GM19467 (cell line): ENCODE measurements around the gene RNU6-1.

Experiments used
- ATAC-seq: cut with Tn5 transposase; IDR thresholded peaks from one replicate; pipeline ENCODE4 v1.9.1; 2021; ENCODE audit warnings: mild to moderate bottlenecking, moderate library complexity; ENCODE audit not compliant: unreplicated experiment

Gene RNU6-1

DNA sequence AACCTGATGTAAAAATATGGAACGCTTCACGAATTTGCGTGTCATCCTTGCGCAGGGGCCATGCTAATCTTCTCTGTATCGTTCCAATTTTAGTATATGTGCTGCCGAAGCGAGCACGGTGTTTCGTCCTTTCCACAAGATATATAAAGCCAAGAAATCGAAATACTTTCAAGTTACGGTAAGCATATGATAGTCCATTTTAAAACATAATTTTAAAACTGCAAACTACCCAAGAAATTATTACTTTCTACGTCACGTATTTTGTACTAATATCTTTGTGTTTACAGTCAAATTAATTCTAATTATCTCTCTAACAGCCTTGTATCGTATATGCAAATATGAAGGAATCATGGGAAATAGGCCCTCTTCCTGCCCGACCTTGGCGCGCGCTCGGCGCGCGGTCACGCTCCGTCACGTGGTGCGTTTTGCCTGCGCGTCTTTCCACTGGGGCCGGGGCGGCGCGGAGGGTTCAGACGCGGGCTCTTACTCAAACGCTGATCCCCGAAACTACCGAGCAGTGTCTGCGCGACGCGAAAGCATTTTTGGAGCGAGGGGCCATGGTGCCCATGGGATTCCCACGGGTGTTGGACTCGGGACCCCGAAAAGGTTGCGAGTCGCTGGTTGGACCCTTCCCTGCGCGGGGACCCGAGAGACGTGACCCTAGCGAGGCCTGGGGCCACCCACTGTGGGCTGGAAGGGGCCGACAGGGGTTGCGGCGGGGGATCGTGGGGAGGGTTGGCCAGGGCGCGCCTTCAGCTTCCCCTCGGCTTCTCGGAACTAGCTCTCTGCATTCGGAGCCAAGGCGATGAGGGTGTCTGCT, at the start of gene RNU6-1:
TSS of gene RNU6-1 (minus strand) at position 117 of the 820 bp plus-strand sequence.
- peak; percentile 74 for ATAC-seq

DNA sequence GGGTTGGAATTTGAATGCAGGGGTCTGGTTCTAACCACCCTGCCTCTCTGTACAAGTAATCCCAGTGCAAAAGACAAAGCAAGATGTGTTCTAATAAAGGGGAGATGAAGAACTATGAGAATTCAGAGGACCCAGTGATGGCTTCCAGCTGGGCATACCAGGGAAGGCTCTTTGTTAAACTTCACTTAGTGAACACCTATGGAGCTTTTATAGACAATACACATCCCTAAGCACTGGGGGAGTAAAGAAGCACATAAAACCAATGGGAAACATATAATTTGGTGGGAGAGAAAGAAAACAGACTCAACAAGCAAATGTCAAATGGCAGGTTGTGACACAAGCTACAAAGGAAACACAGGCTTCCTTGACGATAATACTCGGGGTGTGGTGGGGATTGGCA, 47.9 kb upstream of the RNU6-1 start:
- ATAC-seq: no peak

DNA sequence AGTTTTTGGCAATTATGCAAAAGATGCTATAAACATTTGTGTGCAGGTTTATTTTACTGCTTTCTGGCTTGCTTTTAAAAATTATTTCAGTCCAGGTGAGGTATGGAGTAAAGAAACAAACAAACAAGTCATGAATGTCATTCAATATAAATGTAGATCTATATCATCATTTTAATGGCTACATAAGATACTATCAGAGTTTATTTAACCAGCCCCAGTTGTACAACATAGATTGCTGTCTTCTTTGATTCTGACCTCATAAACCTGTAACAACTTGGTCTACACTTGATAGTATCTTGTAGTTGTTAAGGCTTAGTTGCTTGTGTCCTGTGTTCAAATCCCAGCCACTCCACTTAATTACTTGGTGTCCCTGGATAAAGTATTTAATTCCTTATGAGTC, 46.0 kb upstream of the RNU6-1 start:
- ATAC-seq: no peak

DNA sequence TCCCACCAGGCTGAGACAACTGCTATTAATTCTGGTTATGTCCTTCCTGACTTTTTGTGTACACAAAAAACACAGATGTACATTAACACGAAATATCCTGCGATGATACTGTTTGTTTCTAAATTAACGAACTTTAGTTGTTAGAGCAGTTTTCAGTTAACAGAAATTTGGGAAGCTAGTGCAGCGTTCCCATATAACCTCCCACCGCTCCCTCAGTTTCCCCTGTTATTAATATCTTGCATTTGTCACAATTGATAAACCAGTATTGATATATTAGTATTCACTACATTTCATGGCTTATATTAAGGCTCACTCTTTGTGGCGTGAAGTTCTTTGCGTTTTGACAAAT, 45.3 kb upstream of the RNU6-1 start:
- ATAC-seq: no peak

DNA sequence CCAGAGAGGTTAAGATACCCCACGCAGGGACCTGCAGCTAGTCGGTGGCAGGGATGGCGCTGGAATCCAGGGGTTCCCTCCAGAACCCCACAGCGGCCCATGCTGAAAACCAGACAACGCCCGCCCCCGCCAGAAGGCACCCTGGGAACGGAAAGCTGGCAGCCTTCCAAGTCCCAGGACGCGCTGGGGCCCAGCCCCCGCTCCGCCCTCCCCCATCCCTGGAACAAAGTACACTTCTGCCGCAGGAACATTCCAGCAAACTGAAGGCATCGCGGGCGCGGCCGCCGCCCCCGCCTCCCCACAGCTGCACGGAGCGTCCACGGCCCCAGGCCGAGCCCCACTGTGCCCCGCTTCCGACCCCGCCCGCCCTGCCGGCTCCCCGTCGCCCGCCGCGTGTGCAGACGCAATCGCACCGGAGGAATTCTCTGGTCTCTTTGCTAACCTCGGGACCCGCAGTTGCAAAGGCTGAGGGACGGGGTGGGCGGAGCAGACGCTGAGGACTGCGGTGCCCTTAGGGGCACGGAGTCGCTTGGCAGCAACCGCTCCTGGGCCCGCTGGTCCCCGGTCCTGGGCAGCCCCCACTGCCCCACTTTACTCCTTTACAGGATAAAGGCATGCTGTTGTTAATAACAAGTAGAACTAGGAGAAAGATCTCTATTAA, 44.8 kb upstream of the RNU6-1 start:
- ATAC-seq: no peak

DNA sequence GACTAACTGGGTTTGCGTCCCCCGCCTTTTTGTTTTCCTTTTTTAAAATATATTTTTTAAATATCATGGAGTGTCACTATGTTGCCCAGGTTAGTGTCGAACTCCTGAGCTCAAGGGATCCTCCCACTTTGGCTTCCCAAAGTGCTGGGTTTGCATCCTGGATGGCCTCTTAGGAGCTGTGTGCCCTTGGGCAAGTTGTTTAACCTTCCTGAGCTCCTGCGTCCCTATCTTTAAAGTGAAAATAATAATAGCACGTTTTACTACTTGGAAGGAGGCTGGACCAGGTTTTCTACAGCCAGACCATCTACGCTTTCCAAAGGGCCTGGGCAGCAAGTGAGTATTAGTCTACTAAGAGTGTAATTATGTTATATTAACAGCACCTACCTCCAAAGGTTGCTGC, 44.2 kb upstream of the RNU6-1 start:
- ATAC-seq: no peak

DNA sequence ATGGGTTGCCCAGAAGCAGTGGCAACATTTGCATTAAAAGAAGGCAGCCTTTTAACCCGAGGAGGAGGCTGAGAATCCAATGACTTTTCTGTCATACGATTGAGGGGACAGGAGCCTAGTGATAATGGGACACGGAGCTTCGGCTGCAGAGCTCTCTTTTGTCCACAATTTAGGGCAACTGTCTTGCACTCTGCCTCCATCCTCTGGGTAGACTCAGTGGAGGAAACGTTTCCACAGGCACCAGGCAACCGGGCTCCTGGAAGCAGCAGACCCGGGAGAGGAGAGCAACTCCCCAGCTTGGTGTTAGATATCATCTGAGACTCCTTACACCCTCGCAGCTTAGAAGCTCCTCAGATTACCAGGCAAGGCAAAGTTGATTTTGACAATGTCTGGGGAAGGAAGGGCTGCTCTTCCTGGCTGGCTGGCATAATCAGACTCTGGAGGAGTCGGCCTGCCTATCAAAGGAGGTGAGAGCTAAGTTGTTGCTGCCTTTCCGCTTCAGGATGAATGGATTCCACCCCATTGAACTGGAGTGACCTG, 43.5 kb upstream of the RNU6-1 start:
- ATAC-seq: no peak

DNA sequence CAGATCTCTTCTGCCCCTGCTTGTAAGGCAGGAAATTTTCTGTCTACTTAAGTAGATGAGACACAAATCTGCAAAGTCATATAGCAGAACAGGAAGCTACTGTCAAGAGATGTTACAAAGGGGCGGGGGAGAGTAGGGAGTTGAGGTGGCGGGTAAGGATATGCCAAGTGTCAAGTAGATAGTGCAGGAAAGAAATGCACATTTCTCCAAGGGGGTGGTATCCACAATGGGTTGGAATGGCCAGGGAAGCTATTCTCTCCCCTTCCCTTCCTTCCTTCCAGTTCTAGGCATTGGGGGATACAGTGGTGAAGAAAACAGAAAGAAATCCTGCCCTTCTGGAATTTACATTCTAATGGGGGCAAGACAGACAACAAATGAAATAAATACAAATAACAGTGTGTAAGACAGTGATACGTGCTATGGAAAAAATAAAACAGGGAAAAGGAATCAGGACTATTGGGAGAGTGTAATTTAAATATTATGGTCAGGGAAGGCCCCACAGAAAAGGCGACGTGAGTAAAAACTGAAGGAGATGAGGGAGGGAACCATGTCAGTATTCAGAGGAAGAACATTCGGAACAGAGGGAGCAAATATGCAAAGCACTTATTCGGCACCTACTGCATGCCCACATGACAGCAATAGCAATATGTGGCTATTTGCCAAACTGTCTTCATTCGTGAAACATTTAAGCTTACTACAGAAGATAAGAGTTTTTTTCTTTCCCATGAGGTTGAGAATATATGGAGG, 42.8 kb upstream of the RNU6-1 start:
- ATAC-seq: no peak

DNA sequence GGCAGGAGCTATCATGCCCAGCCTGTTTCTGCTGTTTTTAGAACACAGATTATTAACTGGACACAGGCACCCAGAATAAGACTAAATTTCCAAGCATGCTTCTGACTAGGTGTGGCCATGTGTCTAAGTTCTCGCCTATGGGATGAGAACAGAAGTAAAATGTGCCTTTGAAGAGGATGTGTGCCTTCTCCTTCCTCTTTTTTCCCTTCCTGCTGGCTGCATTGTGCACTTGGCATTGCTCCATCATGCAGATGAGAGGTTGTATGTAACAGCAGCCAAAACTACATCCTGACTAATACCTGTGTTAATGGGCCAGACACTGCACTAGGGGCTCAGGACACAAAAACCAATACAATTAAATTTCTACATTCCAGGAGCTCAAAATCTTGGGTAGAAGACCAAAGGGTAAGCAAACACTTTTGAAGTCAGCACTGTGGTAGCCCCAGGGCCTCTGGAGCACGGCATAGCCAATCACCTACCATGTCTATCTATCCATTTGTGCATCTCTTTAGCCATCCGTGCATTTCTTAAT, 40.9 kb upstream of the RNU6-1 start:
- no peak for ATAC-seq

DNA sequence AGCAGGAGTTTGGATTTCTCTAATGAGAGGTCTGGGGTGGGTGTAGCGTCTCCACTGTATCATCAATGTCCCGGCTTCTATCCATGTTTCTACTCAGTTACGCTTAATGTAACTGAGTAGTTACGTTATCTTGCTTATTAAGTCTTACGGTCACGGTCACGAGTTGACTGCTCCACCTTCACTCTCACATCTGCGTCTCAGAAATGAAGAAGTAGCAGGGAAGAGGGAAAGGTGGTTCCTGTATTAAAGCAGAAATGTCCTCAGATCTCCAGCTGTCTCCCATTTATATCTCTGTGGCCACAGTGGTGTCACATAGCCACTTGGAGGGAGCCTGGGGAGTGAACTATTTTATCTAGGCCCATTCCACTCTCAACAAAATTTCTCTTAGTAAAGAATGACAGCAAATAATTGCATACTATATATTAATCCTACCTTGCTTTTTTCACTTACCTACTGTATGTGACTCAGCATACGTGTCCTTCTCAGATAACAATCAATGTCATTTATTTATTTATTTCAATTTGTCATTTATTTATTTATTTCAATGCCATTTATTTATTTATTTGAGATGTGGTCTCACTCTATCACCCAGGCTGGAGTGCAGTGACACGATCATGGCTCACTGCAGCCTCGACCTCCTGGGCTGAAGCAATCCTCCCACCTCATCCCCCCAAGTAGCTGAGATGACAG, 39.7 kb upstream of the RNU6-1 start:
- ATAC-seq: no peak

DNA sequence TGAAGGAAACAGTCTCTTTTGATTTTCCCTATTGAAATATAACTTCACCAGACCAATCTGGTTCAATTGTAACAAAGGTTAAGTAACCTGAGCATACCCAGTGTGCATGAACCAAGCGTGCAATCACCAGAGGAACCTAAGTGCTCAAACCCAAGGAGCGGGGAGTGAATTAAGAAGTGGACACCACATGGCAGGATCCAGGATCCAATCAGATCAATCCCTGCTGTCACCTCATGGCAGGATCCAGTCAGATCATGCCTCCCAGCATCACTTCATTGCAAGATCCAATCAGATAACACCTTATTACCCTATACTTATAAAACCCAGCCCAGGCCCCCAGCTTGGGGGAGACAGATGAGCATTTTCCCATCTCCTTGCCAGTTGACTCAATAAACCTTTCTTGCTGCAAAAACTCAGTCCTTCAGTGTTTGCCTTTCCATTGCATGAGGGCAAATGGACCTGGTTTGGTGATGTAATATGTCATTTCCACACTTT, 38.9 kb upstream of the RNU6-1 start:
- ATAC-seq: no peak

DNA sequence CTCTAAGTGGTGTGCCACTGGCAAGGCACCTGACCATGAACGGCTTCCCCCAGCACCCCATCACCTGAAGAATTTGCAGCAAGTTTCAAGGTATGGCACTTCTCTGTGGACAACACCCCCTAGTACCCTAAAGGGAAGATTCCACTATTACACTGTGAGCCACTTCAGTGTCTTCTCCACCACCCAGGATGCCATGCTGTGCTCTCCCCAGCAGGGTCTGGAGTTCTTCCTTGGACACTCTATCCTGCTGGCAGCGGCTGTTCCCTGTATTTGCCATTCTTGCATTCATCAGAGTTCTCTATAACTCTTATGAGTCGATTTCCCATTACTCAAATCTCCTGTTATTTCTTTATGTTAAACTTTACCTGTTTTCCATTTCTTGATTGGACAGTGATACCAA, 33.9 kb upstream of the RNU6-1 start:
- no peak for ATAC-seq

DNA sequence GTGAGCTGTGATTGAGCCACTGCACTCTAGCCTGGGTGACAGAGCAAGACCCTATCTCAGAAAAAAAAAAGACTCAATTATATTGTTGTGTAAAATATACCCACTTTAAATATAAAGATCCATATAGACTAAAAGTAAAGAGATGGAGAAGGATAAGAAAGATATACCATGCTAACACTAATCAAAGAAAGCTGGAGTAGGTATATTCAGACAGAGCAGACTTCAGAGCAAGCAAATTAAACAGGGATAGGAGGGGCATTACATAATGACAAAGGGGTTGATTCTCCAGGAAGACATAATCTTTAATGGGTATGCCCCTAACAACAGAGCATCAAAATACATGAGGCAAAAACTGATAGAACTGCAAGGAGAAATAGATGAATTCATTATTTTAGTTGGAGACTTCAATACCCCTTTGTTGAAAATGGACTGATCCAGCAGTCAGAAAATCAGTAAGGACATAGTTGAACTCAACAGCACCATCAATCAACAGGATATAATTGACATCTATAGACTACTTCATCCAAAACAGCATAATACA, 31.1 kb upstream of the RNU6-1 start:
- no peak for ATAC-seq

DNA sequence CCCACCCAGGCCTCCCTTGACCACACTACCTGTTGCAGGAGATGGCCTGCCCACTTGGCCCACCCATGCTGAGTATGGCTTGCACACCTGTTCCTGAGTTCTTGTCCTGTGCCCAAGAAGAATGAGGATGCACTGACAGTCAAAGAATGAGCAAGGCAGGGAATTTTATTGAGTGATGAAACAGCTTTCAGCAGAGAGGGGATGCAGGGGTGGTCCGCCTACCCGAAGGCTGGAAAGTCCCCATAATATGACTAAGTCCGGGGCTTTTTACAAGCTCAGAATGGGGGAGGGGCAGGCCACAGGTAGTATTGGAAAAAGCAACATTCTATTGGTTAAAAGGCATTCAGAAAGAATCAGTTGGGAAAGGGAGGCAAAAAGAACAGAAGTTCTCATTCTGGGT, 29.9 kb upstream of the RNU6-1 start:
- ATAC-seq: no peak

DNA sequence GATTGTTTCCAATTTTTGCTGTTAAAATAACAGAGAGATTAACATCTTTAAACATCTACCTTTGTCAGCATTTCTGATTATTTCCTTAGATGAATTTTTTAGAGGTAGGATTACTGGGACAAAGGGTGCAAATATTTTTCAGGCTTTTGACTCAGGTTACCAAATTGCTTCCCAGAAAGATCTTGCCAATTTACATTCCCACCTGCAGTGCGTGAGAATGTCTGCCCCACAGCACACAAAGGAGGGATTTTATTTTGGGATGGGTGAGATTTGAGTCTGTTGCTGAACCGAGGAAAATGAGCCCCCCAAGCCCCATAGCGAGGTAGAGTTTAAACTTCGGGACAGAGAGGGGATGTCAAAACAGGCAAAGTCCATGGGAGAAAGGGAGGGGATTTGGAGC, 25.9 kb upstream of the RNU6-1 start:
- no peak for ATAC-seq

DNA sequence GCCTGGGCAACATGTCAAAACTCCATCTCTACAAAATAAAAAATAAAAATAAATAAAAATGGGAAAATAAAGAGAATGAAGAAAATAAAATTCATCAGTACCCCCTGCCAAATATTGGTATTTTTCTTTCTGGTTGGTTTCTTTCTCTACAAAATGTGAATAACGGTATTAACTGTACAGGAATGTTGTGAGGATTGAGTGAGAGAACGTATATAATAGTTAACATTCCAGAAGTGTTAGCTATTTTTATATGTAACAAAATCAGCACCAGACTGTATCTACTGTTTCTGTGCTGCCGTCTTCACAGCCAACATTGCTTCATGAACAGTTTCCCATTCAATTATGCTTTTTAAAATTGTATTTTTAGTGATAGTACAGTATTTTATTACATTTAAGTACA, 25.5 kb upstream of the RNU6-1 start:
- ATAC-seq: no peak

DNA sequence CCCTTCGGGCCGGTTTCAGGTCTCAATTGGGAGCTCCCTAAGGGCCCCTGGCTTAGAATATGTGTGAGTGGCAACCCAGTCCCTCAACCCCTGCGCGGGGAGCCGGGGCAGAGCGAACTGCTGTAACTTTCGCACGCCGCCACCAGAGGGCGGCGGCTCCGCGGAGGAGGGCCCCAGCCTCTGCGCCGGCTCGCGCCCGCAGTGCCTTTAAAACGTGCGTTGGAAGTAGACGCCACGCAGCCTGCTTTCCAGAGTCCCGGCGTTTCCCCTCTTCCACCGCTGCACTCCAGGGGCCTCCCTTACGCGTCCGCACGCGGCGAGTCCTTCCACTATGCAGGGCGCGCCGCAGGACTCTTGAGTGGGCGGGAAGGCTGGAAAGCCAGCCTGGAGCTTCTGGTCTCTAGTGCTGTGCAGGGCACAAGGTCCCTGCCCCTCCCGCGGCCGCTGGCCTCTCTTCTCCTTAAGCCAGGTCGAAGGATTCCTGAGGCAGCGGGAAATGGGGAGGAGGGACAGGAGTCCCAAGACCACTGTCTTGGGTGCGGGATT, 23.7 kb upstream of the RNU6-1 start:
- no peak for ATAC-seq

DNA sequence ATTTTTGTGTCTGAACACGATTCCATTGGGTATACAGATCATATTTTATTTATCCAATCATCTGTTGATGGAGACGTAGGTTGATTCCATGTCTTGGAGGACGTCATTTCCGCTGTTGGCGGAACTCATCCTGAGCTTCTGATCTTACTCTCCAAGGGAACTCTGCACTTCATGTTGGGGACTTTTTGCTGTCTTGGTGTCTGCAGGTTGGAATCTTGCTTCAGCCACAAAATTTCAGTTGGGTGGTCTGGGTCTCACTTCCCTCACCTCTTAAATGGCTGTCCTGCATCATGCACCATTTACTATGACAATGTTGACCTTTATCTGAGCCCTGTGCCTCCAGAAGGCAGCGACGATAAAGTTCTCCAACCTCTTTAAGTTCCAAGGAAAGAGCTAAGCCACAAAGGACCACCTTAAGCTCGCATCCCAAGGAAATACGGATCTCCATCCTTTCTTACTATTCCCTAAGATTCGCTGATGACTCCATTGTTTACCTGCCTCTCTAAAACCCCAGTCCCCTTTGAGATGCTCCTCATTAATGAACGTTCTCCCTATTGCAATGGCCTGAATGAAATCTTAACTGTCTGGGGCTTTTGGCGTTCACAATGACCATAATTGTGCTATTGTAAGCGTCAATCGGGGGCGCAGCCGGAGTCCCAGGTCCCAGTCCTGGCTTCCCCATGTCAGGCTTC, 23.1 kb upstream of the RNU6-1 start:
- no peak for ATAC-seq

DNA sequence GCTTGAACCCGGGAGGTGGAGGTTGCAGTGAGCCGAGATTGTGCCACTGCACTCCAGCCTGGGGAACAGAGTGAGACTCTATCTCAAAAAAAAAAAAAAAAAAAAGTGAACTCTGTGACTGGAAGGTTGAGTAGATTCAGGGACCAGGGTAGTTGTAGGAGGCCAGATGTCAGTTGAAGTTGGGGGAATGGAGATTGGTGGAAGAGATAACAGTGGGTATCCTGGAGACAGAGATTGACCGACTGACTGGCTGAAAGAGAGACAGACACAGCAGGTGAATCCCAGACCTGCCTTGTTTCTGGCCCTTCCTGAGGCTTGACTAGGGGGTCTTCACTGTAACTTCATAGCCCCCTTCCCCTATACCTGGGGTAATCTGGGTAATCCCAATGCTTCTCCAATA, 22.1 kb upstream of the RNU6-1 start:
- no peak for ATAC-seq
